ENCODE data around the gene TUBGCP6.

TUBGCP6 gene

DNA sequence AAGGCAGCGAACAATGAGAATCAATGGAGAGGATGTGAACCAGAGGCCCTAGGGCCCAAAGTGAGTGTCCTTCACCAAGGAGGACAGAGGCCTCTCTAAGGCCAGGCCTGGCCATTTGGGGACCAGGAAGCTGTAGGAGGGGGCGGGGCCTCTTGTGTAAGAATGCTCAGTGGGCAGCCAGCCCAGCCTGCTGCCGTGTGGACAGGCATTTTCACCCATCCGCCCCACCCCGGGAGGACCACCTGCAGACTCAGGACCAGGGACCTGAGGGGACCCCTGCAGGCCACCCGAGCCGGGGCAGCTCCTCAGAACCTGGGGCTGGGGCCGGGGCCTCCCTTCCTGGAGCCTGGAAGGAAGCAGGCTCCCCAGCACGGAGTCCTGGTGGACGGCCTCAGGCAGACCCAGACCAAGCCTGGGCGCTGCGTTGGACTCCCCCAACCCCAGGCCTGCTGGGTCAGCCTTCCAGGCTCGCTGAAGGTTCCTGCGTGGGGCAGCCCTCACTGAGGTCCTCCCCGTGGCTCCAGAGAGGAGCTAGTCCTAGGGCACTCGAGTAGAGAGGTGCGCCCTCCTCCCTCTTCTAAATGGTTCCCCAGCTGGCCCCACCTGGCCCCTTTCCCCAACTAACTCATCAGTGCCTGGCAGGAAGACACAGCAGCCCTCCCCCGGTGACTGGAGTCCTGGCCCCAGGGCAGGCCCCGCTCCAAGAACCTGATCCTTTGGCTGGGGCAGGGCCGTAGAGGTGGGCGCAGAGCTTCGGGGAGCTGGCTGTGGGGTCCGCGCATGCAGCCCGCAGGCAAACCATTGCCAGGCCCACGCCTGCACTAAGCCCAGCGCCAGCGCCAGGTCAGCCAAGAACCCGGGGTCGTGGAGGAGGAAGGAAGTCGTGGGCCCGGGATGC lies 60.6 kb downstream of the TUBGCP6 start:
- ATAC-seq (no peak), DNase-seq (no peak)
- Mint-ChIP-seq H3K9me3 (no peaks in the 10 kb centered on the region), H3K27ac (peak overlapping the region; percentile 57 to 94), H3K4me1 (peaks cover 52% of the 10 kb centered on the region), H3K27me3 (peaks cover 7% of the 10 kb centered on the region), H3K4me3 (peak overlapping the region; percentile 83 to 85)

- H3K4me1 Mint-ChIP-seq = peaks cover 45% of the 10 kb centered on the region
- peaks cover 7% of the 10 kb centered on the region for H3K27me3 Mint-ChIP-seq
- no peak overlapping the region for H3K4me3 Mint-ChIP-seq
- H3K27ac Mint-ChIP-seq = no peak overlapping the region
- H3K9me3 Mint-ChIP-seq = no peaks in the 10 kb centered on the region
- DNase-seq (no peak), ATAC-seq (no peak)
Observed at GRCh38 chr22:50183141-50183971, 61.5 kb downstream of the TUBGCP6 start.

DNA sequence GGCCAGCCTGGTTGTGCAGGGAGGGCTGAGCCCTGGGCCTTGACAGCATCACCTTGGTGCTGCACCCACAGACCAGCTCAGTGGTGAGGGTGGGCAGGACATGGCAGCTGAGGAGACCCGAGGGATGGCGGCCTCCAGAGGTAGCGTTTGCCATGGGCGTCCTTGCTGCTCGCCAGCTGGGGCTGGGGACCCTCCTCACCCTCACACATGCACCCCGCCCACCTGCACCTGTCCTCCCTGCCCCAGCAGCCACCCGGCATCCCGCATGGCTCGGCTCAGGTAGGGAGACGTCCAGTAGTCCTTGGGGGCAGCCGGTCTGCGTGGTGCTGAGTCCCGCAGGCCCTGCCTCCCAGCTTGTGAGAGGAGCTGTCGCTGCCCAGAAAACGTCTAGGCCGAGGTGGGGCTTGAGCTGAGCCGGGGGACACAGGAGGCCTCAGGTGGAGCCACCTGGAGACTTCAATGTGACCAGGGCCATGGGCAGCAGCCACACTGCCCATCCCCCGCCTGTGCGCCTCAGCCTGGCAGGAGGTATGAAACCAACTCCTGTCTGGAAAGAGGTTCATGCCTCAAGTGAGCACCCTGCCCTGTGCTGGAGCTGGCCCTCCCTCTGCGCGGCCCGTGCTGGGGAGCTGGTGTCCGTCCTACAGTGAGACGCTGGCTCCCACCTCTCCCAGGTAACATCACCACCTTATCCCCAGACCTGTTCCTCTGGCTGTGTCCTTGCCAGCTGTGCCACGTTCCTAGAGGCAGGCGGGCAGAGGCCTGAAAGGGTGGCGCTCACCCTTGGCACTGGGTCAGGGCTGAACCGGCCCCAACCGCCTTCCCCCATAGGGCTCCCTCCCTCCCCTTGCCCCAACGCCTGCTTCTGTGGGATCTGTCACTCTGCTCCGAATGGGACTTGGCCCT lies 62.4 kb downstream of the TUBGCP6 start:
- Mint-ChIP-seq H3K27ac (no peak overlapping the region), H3K4me1 (peaks cover 35% of the 10 kb centered on the region), H3K4me3 (no peak overlapping the region), H3K27me3 (peaks cover 11% of the 10 kb centered on the region), H3K9me3 (no peaks in the 10 kb centered on the region)
- no peak for ATAC-seq
- DNase-seq = no peak

- Mint-ChIP-seq H3K27me3 (peaks cover 19% of the 10 kb centered on the region), H3K4me1 (peaks cover 26% of the 10 kb centered on the region), H3K27ac (no peak overlapping the region), H3K9me3 (no peaks in the 10 kb centered on the region), H3K4me3 (no peak overlapping the region)
- ATAC-seq = no peak
- DNase-seq = no peak
Observed at GRCh38 chr22:50180727-50181521, 63.9 kb downstream of the TUBGCP6 start.

DNA sequence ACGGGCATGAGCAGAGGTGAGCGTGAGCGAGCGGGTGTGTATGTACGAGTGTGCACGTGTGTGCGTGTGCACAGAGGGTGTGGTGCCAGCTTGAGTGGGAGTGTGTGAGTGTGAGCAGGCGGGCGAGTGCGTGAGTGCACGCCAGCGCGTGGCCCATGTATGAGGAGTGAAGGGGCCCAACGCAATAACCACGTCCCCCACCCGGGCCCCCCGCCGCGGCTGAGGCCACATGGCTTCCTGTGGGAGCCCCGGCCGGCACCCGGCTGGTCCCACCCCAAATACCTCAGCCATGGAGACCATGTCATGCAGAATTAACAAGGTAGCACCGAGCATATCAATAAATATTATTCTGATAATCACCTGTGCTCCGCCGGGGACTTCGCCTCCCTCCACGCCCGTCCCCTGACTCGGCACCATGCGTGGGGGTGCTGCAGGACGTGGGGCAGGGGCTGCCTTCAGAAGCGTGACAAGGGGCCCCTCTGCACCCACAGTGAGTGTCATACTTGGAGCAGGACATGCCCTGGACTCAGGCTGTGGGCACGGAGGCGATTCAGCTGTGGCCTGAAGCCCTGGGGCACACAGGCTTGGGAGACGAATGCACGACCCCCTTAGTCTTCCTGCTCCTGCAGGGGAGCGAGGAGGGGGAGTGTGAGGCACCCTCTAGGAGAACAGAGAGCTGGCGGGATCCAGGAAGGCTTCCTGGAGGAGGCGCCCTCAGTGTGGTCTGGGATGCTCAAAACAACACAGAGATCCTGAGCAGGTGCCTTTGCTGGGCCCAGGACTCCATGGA lies 64.7 kb downstream of the TUBGCP6 start:
- H3K4me3 Mint-ChIP-seq = no peak overlapping the region
- peaks cover 19% of the 10 kb centered on the region for H3K27me3 Mint-ChIP-seq
- no peak for ATAC-seq
- peaks cover 21% of the 10 kb centered on the region for H3K4me1 Mint-ChIP-seq
- no peaks in the 10 kb centered on the region for H3K9me3 Mint-ChIP-seq
- no peak overlapping the region for H3K27ac Mint-ChIP-seq
- DNase-seq = no peak

GRCh38 chr22:50178871-50179869 lies 65.7 kb downstream of the TUBGCP6 start:
- DNase-seq (no peak), ATAC-seq (no peak)
- no peaks in the 10 kb centered on the region for H3K9me3 Mint-ChIP-seq
- no peak overlapping the region for H3K4me3 Mint-ChIP-seq
- H3K4me1 Mint-ChIP-seq = peaks cover 16% of the 10 kb centered on the region
- H3K27me3 Mint-ChIP-seq = peaks cover 14% of the 10 kb centered on the region
- no peak overlapping the region for H3K27ac Mint-ChIP-seq

- Mint-ChIP-seq H3K27ac (no peak overlapping the region), H3K4me3 (no peak overlapping the region), H3K27me3 (peaks cover 21% of the 10 kb centered on the region), H3K4me1 (peaks cover 11% of the 10 kb centered on the region), H3K9me3 (no peaks in the 10 kb centered on the region)
- DNase-seq (no peak), ATAC-seq (no peak)
Observed at GRCh38 chr22:50178471-50178864, 66.4 kb downstream of the TUBGCP6 start.

DNA sequence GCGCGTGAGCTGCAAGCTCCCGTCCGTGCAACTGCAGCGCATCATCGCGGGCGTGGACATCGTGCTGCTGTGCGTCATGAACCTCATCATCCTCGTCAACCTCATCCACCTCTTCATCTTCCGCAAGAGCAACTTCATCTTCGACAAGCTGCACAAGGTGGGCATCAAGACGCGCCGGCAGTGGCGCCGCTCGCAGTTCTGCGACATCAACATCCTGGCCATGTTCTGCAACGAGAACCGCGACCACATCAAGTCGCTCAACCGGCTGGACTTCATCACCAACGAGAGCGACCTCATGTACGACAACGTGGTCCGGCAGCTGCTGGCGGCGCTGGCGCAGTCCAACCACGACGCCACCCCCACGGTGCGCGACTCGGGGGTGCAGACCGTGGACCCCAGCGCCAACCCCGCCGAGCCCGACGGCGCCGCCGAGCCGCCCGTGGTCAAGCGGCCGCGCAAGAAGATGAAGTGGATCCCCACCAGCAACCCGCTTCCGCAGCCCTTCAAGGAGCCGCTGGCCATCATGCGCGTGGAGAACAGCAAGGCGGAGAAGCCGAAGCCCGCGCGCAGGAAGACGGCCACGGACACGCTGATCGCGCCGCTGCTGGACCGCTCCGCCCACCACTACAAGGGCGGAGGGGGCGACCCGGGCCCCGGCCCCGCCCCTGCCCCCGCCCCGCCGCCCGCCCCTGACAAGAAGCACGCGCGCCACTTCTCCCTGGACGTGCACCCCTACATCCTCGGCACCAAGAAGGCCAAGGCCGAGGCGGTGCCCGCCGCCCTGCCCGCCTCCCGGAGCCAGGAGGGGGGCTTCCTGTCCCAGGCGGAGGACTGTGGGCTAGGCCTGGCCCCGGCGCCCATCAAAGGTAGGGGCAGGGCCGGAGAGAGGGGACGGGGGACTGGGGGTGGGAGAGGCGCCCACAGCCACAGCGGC lies 67.0 kb downstream of the TUBGCP6 start:
- Mint-ChIP-seq H3K27me3 (peaks cover 27% of the 10 kb centered on the region), H3K4me1 (peaks cover 11% of the 10 kb centered on the region), H3K9me3 (no peaks in the 10 kb centered on the region), H3K27ac (no peak overlapping the region), H3K4me3 (no peak overlapping the region)
- no peak for DNase-seq
- ATAC-seq = no peak

DNA sequence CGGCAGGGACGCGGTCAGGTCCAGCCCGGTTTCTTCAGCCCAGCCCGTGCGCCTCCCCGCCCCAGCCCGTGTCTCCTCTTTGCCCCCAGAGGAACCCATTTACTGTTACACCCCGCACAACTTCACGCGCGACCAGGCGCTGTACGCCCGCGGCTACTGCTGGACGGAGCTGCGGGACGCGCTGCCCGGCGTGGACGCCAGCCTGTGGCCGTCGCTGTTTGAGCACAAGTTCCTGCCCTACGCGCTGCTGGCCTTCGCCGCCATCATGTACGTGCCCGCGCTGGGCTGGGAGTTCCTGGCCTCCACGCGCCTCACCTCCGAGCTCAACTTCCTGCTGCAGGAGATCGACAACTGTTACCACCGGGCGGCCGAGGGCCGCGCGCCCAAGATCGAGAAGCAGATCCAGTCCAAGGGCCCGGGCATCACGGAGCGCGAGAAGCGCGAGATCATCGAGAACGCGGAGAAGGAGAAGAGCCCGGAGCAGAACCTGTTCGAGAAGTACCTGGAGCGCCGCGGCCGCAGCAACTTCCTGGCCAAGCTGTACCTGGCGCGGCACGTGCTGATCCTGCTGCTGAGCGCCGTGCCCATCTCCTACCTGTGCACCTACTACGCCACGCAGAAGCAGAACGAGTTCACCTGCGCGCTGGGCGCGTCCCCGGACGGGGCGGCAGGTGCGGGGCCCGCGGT lies 67.8 kb downstream of the TUBGCP6 start:
- H3K27me3 Mint-ChIP-seq = peaks cover 35% of the 10 kb centered on the region
- DNase-seq (no peak), ATAC-seq (no peak)
- H3K9me3 Mint-ChIP-seq = no peaks in the 10 kb centered on the region
- no peak overlapping the region for H3K27ac Mint-ChIP-seq
- H3K4me3 Mint-ChIP-seq = no peak overlapping the region
- H3K4me1 Mint-ChIP-seq = peaks cover 11% of the 10 kb centered on the region

GRCh38 chr22:50175921-50176849 lies 68.6 kb downstream of the TUBGCP6 start:
- Mint-ChIP-seq H3K27me3 (peaks cover 43% of the 10 kb centered on the region), H3K9me3 (no peaks in the 10 kb centered on the region), H3K27ac (no peak overlapping the region), H3K4me1 (peaks cover 13% of the 10 kb centered on the region), H3K4me3 (no peak overlapping the region)
- ATAC-seq = no peak
- DNase-seq = no peak

DNA sequence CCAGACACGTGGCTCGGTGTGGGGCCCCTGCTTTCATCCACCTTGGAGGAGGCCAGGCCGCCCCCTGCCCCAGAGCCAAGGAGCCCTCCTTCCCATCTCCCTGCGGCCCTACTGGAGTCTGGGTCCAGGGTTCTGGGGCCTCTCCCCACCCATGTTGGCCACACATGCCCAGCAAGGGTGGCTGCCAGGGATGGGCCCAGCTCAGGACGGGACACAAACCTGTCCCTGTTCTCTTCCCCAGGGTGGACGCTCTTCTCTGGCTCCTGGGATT lies 69.7 kb downstream of the TUBGCP6 start:
- Mint-ChIP-seq H3K4me3 (no peak overlapping the region), H3K4me1 (peaks cover 15% of the 10 kb centered on the region), H3K27ac (no peak overlapping the region), H3K9me3 (no peaks in the 10 kb centered on the region), H3K27me3 (peaks cover 50% of the 10 kb centered on the region)
- DNase-seq (no peak), ATAC-seq (no peak)

All from stimulated activated naive CD8-positive, alpha-beta T cell treated with anti-CD3 and anti-CD28 coated beads, Interleukin-15, amount 100 ng/mL, for 72 hours (primary cell).